GM03348 (cell line): ENCODE results near the gene DBH.

ENCODE experiments used
- DNase-seq: peaks from one replicate; pipeline ENCODE4 v3.0.0; 2012; ENCODE audit warnings: low spot score

DBH gene

DNA sequence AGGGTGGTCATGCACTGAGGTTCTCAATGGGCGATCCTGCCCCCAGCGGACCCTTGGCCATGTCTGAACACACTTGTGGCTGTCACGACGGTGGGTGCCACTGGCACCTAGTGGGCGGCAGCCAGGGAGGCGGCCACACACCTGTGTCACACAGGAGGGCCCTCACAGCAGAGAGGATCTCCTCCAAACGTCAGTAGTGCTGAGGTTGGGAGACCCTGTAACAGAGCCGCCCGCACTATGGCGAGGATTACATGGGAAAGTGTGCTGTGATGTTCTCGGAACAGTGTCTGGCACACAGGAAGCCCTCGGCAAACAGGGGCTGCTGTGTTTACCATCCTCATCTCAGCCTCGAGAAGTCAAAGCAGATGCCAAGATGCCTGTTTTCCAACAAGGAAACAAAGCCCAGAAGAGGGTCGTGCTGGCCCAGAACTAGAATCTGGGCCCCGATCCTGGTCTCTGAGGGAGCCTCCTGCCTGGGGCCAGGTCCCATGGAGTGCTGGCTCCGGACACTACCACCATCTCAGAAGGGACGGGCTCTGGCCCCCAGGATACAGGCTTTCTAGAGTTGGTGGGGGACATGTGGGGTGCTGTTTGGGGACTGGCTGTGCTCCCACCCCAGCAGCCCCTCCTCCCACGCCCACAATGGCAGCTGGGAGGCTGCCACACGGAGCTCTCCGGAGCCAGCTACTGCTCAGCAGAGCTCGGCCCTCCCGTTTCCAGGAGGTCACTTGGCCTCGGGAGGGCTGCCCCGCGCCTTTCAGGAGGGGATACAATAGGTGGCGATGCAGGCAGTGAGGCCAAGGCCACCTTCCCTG lies 48.2 kb downstream of the DBH start:
- no peak for DNase-seq

GRCh38 chr9:133684936-133685361 lies 48.8 kb downstream of the DBH start:
- no peak for DNase-seq

GRCh38 chr9:133685653-133686609 lies 49.8 kb downstream of the DBH start:
- DNase-seq: no peak

- DNase-seq: no peak
Observed at GRCh38 chr9:133686642-133687575, 50.7 kb downstream of the DBH start.

DNA sequence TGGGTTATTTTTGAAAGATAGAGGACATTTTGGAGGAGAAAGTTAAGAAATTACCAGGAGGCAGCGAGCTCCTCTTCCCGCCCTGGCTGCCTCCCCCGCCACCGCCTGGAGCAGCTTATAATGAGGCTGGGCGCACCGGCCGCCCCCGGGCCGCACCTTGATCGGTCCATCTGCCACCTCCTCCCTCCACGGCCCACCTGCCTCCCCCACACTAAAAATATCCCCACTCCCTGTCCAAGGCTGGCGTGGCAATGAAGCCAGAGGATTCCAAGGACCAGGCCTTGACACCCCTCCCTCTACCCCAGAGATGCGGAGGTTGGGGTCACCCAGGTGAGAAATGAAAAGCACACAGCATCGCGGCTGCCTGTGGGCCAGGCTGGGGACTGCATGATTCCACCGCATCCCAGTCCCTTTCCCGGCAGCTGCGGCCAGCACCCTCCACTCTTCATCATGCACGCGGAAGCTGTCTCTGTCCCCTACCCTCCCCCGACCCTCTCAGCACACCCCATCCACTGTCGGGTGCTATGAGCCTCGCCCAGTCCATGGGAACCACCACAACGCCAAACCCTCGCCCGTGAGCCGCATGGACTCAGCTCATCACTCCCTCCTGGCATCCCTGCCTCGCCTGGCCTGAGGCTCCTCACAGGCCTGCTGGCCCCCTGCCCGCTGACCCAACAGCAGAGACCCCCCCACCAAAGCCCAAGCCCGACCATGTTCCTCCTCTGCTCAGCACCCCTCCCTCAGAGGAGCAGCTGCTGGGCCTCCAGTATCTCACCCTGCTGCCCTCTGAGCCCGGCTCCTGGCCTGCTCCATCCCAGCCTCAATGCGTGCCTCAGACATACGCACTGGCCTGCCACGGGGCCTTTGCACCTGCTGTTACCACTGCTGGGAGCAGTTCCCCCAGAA lies 51.9 kb downstream of the DBH start:
- no peak for DNase-seq

GRCh38 chr9:133689151-133689763 lies 53.1 kb downstream of the DBH start:
- no peak for DNase-seq

DNA sequence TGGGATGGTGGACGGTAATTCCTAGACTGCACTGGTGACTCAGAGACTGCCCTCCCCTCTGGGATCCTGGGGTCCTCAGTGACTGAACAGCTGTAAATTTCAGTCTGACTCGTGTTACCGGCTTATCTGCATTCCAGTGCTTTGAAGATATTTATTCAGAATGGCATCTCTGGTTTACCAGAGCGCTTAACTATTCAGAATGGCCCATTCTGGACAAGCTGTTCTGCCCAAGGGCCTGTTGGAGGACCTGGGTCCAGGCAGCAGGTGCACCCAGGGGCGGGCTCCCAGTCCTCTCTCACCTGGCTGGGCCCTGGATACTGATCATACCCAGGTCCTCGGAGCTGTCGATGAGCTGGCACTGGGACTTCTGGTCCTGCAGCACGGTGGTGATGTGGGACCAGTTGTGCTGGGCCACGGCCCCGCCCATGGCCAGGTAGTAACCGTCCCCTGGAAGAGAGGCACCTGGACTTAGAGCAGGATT lies 54.0 kb downstream of the DBH start:
- DNase-seq: no peak

- no peak for DNase-seq
Observed at GRCh38 chr9:133691191-133691590, 55.0 kb downstream of the DBH start.

- no peak for DNase-seq
Observed at GRCh38 chr9:133691626-133692363, 55.6 kb downstream of the DBH start.

GRCh38 chr9:133692364-133692985 lies 56.3 kb downstream of the DBH start:
- no peak for DNase-seq

- DNase-seq: no peak
Observed at GRCh38 chr9:133693116-133693515, 57.0 kb downstream of the DBH start.

- no peak for DNase-seq
Observed at GRCh38 chr9:133693703-133694529, 57.8 kb downstream of the DBH start.

- no peak for DNase-seq
Observed at GRCh38 chr9:133694686-133695085, 58.5 kb downstream of the DBH start.

- DNase-seq: no peak
Observed at GRCh38 chr9:133696071-133696472, 59.9 kb downstream of the DBH start.

- no peak for DNase-seq
Observed at GRCh38 chr9:133699546-133699945, 63.4 kb downstream of the DBH start.

- DNase-seq: no peak
Observed at GRCh38 chr9:133700819-133701320, 64.7 kb downstream of the DBH start.

DNA sequence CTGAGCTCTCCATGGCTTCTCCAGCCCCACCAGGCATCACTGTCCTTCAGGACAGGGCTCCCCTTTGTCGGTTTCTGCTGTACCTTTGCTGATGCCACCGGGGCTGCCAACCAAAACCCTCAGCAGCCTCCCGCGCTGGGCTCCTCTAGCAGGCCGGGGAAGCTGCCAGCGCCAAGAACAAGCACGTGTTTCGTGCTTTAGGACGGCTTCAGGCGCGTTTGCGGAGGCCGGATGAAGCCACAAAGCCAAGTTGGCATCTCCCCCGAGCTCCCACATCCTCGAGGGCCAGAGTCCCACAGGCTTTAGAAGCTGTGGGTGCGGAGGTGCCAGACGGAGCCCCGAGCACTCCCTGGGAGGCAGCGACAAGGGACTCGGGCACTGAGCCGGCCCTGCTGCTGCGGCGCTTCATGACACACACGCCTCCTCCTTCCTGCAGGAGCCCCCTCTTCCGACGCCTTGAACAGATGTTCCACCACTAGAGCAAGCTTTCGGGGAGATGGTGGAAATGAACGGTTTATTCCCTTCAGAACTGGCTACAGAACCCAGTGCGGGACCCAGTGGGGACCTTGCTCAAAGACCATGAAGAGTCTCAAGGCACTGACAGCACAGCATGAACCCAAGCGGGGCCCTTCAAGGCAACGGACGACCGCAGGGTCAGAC lies 65.3 kb downstream of the DBH start:
- DNase-seq: no peak
